A549 (cell line): ENCODE data around the gene NUFIP2. TPM values are rescaled to one million over a fixed set of nuclear protein-coding genes. Genes with fewer than 3 reads are reported as not detected.

Experiments used
- ATAC-seq, 2 experiments: fragments of 200-7000 bp in 1 of 2; fragments of >200 bp in 1 of 2; cut with Nextera tagmentation in 1 of 2; cut with Tn5 transposase in 1 of 2; 3 replicates each; pipeline versions ENCODE4 v1.8.0 to v1.9.1; 2018 to 2020; ENCODE audit warnings: mild to moderate bottlenecking in 1 of 2, moderate library complexity in 1 of 2
- CTCF ChIA-PET: fragments of 300-600 bp; sonication (Branson Sonifier 250); formaldehyde crosslinking; extraction: SDS; loops from one replicate; lab custom pipeline; 2021; ENCODE audit warnings: antibody characterized with exemption, inconsistent platforms; lab: Yijun Ruan, JAX
- POLR2A ChIA-PET: fragments of 350-600 bp; formaldehyde crosslinking; extraction: SDS; loops from one replicate; lab custom pipeline; 2021; ENCODE audit warnings: antibody characterized with exemption, inconsistent platforms; lab: Yijun Ruan, JAX
- DNase-seq, 2 experiments: peaks; one replicate each; pipeline versions ENCODE4 v3.0.0 to v3.0.0-alpha.2; 2011 to 2016; ENCODE audit warnings: low read depth in 1 of 2, low spot score in 1 of 2
- FAIRE-seq: peaks from 2 replicates; lab custom pipeline; 2011; peaks lifted over from hg19 to GRCh38; lab: Jason Lieb, UNC
- H3K27ac ChIP-seq, 2 experiments: fragments of >200 bp; sonication (Bioruptor Twin); formaldehyde crosslinking; 3 replicates each; pipeline ENCODE4 v1.5.1; 2016 to 2017
- H3K4me1 ChIP-seq: fragments of >200 bp; sonication (Bioruptor Twin); formaldehyde crosslinking; 3 replicates; pipeline ENCODE4 v1.6.1; 2016
- H3K4me2 ChIP-seq: fragments of >200 bp; sonication (Bioruptor Twin); formaldehyde crosslinking; 3 replicates; pipeline ENCODE4 v1.6.1; 2016
- H3K4me3 ChIP-seq: fragments of >200 bp; sonication (Bioruptor Twin); formaldehyde crosslinking; 3 replicates; pipeline ENCODE4 v1.5.1; 2016
- H3K9me3 ChIP-seq: fragments of >200 bp; sonication (Bioruptor Twin); formaldehyde crosslinking; 3 replicates; pipeline ENCODE4 v1.6.1; 2016
- BHLHE40 ChIP-seq: IDR thresholded peaks from 2 replicates; pipeline ENCODE4 v1.6.1; 2012; ENCODE audit warnings: low read depth, low read length, inconsistent platforms
- CBX8 ChIP-seq: fragments of 200-600 bp; sonication (generic); IDR thresholded peaks from 2 replicates; pipeline ENCODE4 v1.6.1; 2016
- CEBPB ChIP-seq, 2 experiments: fragments of >200 bp in 1 of 2; sonication (Bioruptor Twin) in 1 of 2; formaldehyde crosslinking in 1 of 2; IDR thresholded peaks; 2 replicates each; pipeline ENCODE4 v1.6.1; 2012 to 2016
- CHD2 ChIP-seq: fragments of 150-350 bp; IDR thresholded peaks from 2 replicates; pipeline ENCODE4 v1.6.1; 2014; ENCODE audit warnings: low read length; ENCODE audit not compliant: partially characterized antibody
- EHF ChIP-seq: fragments of 250-450 bp; sonication (Bioruptor Pico); IDR thresholded peaks from 2 replicates; pipeline ENCODE4 v1.5.0; 2020; ENCODE audit warnings: mild to moderate bottlenecking
- EHMT2 ChIP-seq: fragments of 200-600 bp; sonication (generic); IDR thresholded peaks from 2 replicates; pipeline ENCODE4 v1.6.1; 2016; ENCODE audit warnings: antibody characterized with exemption, low read depth, mild to moderate bottlenecking, moderate library complexity
- FOSL2 ChIP-seq, 2 experiments: fragments of 450-650 bp in 1 of 2; fragments of >200 bp in 1 of 2; sonication (Bioruptor Twin) in 1 of 2; formaldehyde crosslinking; IDR thresholded peaks; 2 replicates each; pipeline versions ENCODE4 v1.5.0 to v1.6.1; 2016 to 2020; ENCODE audit warnings: mild to moderate bottlenecking in 1 of 2, moderate library complexity in 1 of 2
- FOXS1 ChIP-seq: fragments of 250-450 bp; sonication (Bioruptor Pico); IDR thresholded peaks from 2 replicates; pipeline ENCODE4 v1.5.0; 2020; ENCODE audit warnings: mild to moderate bottlenecking, moderate library complexity
- HEYL ChIP-seq: fragments of 250-450 bp; sonication (Bioruptor Pico); IDR thresholded peaks from 2 replicates; pipeline ENCODE4 v1.8.0; 2021; ENCODE audit warnings: mild to moderate bottlenecking, moderate library complexity
- HOXB5 ChIP-seq: fragments of 250-450 bp; sonication (Bioruptor Pico); IDR thresholded peaks from 2 replicates; pipeline ENCODE4 v1.5.0; 2020; ENCODE audit warnings: mild to moderate bottlenecking, moderate library complexity
- JUN ChIP-seq, 2 experiments: fragments of >200 bp; sonication (Bioruptor Twin); formaldehyde crosslinking; IDR thresholded peaks; 2 replicates in 1 of 2; 3 replicates in 1 of 2; pipeline ENCODE4 v1.6.1; 2016 to 2017
- MAFK ChIP-seq: fragments of 450-650 bp; IDR thresholded peaks from 2 replicates; pipeline ENCODE4 v1.6.1; 2014; ENCODE audit not compliant: partially characterized antibody
- NFE2L2 ChIP-seq: fragments of 150-350 bp; conservative IDR thresholded peaks from 2 replicates; pipeline ENCODE4 v1.6.1; 2014; ENCODE audit warnings: low read length
- NPAS2 ChIP-seq: fragments of 250-450 bp; sonication (Bioruptor Pico); IDR thresholded peaks from 2 replicates; pipeline ENCODE4 v1.8.0; 2022; ENCODE audit warnings: mild to moderate bottlenecking, moderate library complexity, borderline replicate concordance
- POLR2A ChIP-seq: IDR thresholded peaks from 2 replicates; pipeline ENCODE4 v1.6.1; 2012; ENCODE audit warnings: mild to moderate bottlenecking, low read length
- RARB ChIP-seq: fragments of 250-450 bp; sonication (Bioruptor Pico); IDR thresholded peaks from 2 replicates; pipeline ENCODE4 v1.8.0; 2021; ENCODE audit warnings: mild to moderate bottlenecking, moderate library complexity
- RFX5 ChIP-seq: fragments of 450-650 bp; IDR thresholded peaks from 2 replicates; pipeline ENCODE4 v1.7.1; 2014; ENCODE audit warnings: antibody characterized with exemption, mild to moderate bottlenecking, moderate library complexity
- SREBF2 ChIP-seq: fragments of 450-650 bp; IDR thresholded peaks from 2 replicates; pipeline ENCODE4 v1.6.1; 2014; ENCODE audit warnings: mild to moderate bottlenecking, moderate library complexity
- WGBS: methylation state at CpG from one replicate; pipeline ENCODE4 v1.1.6; 2017; ENCODE audit errors: missing lambda C conversion rate; 5-methylcytosine and 5-hydroxymethylcytosine counted together
- polyA plus RNA-seq, 4 experiments: library from polyadenylated mRNA; depleted of rRNA in 3 of 4; stranded (reverse); fragments of >200 nt; fragmentation: RNase III in 1 of 4; extraction: RNeasy Plus Mini Kit Qiagen cat#74134 plus additional on column Dnase treatment in 1 of 4; gene quantifications; 2 replicates in 3 of 4; 3 replicates in 1 of 4; pipeline ENCODE4 v1.2.3, GENCODE V29; 2011 to 2017
- TF ChIP-seq, protein P1 (sequence below): IDR thresholded peaks from 2 replicates; pipeline ENCODE4 v1.6.1; 2012
- TF ChIP-seq, protein P2 (sequence below): fragments of 450-650 bp; IDR thresholded peaks from 2 replicates; pipeline ENCODE4 v1.6.1; 2014; ENCODE audit warnings: antibody characterized with exemption

The NUFIP2 gene
- polyA plus RNA-seq, 2 of the 4 experiments (the other 2 are of a cell fraction) = 29.4 to 33.1 TPM

DNA sequence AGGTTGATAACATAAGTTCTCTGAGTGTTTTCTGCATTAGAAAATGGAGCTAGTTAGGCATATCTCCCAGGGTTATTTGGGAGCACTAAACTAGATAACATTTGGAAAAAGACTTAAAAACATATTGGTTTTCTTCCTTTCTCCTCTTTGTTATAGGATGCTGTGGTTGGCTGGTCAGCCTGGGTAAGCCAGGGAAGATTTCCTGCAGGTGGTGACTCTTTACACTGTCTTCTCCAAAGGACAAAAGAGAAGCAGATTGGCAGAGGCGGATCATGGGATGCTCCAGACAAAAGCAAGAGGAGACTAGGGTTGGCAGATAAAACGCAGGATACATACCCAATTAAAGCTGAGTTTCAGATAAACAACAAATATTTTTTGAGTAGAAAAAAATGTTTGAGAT, 53.5 kb downstream of the NUFIP2 start:
- H3K4me3 ChIP-seq = no peak overlapping the region
- DNase-seq = peak in 1 of 2 experiments; percentile 34
- ATAC-seq = peak; percentile 51 to 58; a peak in 5 of 6 replicates
- TF ChIP-seq RFX5 = peak; percentile 81; the same call in 1 of the 2 replicates
- TF ChIP-seq, protein P1, sequence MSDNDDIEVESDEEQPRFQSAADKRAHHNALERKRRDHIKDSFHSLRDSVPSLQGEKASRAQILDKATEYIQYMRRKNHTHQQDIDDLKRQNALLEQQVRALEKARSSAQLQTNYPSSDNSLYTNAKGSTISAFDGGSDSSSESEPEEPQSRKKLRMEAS = no peak
- TF ChIP-seq, protein P2, sequence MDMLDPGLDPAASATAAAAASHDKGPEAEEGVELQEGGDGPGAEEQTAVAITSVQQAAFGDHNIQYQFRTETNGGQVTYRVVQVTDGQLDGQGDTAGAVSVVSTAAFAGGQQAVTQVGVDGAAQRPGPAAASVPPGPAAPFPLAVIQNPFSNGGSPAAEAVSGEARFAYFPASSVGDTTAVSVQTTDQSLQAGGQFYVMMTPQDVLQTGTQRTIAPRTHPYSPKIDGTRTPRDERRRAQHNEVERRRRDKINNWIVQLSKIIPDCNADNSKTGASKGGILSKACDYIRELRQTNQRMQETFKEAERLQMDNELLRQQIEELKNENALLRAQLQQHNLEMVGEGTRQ = peak; percentile 3; the same call in 1 of the 2 replicates
- no peak for TF ChIP-seq POLR2A
- TF ChIP-seq EHMT2 = no peak
- TF ChIP-seq EHF (CRISPR knock-in tag) = no peak
- TF ChIP-seq, all 56 proteins: peak for 2
- H3K27ac ChIP-seq = peak overlapping the region; percentile 93
- no peaks in the 10 kb centered on the region for H3K9me3 ChIP-seq
- FAIRE-seq = no peak
- CTCF ChIA-PET = interaction anchor here (0.7 to 7.8 kb wide), 20 partner anchors 10 to 129 kb away, joined by 3 to 99 read pairs (median 6); partner anchors contain the start of gene MYO18A
- POLR2A ChIA-PET = interaction anchor here (0.8 to 2.1 kb wide), 13 partner anchors 8 to 289 kb away, joined by 3 to 17 read pairs (median 4); partner anchors contain the start of genes MYO18A, NUFIP2 and PHF12
- peaks cover 49% of the 10 kb centered on the region for H3K4me1 ChIP-seq
- H3K4me2 ChIP-seq = peak overlapping the region; percentile 74
- WGBS = 37% methylated on average over 2 of the region's 2 CpGs

DNA sequence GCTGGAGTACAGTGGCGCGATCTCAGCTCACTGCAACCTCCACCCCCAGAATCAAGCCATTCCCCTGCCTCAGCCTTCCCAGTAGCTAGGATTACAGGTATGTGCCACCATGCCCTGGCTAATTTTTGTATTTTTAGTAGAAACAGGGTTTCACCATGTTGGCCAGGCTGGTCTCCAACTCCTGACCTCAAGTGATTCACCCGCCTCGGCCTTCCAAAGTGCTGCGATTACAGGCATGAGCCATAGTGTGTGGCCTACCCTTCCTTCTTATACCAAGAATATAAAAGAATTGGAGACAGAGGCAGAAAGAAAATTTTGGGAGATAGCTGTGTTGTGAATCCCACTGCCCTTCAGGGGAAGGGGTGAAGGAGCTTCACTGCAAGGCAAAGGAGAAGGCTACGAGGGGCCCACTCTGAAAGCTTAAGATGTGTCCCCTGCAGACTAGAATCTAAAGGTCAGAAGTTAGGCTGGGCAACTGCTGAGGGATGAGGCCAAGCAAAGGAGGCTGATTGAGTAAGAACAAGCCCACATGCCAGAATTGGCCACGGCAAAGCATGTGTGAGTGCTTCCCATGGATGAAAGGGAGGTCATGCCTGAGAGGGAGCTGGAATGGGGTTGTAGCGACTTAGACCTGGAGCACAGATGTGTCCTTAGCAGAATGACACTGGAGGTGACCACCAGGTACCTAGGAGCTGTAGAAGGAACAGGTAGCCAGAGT, 55.7 kb downstream of the NUFIP2 start:
- no peak for FAIRE-seq
- Histone ChIP-seq H3K4me1 (peaks cover 39% of the 10 kb centered on the region), H3K4me2 (peak overlapping the region; percentile 31), H3K27ac (peak overlapping the region; percentile 63 to 93), H3K9me3 (no peaks in the 10 kb centered on the region), H3K4me3 (no peak overlapping the region)
- WGBS = 96% methylated on average over 8 of the region's 8 CpGs
- POLR2A ChIA-PET = interaction anchor here (1.1 kb wide), 1 partner anchor 56 kb away, joined by 5 read pairs; the partner anchor contains the start of gene NUFIP2
- CTCF ChIA-PET = interaction anchor here (0.7 to 7.8 kb wide), 13 partner anchors 12 to 132 kb away, joined by 3 to 76 read pairs (median 6); partner anchors contain the start of gene MYO18A
- no peak for TF ChIP-seq NFE2L2
- no peak for TF ChIP-seq JUN (IDR thresholded peaks at IDR 0.05)
- TF ChIP-seq HEYL (CRISPR knock-in tag) = no peak
- TF ChIP-seq RARB (CRISPR knock-in tag) = no peak
- no peak for DNase-seq
- no peak for ATAC-seq

DNA sequence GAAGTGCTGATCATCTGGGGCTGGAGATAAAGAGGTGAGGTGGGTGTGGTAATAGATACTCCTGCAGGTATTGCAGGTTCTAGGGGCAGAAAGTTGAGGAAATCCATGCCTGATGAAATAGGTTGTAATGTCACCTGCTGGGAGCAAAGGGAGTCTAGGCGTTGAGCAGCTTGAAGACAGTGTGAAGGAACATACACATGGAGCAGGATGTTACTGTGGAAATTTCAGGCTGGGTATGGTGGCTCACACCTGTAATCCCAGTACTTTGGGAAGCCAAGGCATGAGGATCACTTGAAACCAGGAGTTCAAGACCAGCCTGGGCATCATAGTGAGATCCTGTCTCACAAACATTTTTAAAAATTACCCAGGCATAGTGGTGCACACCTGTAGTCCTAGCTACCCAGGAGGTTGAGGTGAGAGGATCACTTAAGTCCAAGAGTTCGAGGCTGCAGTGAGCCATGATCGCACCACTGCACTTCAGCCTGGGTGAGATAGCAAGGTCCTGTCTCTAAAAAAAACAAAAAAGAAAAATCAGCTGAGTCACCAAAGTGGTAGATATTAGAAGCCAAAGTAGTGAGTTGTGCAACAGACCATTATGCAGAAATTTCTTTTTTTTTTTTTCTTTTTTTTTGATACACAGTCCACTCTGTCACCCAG, 56.3 kb downstream of the NUFIP2 start:
- DNase-seq = no peak
- ATAC-seq = no peak
- 91% methylated on average over 3 of the region's 3 CpGs for WGBS
- CTCF ChIA-PET = interaction anchor here (0.7 to 7.8 kb wide), 10 partner anchors 11 to 90 kb away, joined by 3 to 76 read pairs (median 6); no protein-coding TSS in a partner anchor
- no peak overlapping the region for H3K4me3 ChIP-seq
- H3K4me1 ChIP-seq = peaks cover 38% of the 10 kb centered on the region
- POLR2A ChIA-PET = interaction anchor here (1.1 kb wide), 1 partner anchor 56 kb away, joined by 5 read pairs; the partner anchor contains the start of gene NUFIP2
- peak; percentile 51; the same call in 1 of the 2 replicates for TF ChIP-seq NFE2L2
- TF ChIP-seq NPAS2 (CRISPR knock-in tag) = no peak
- TF ChIP-seq SREBF2 = no peak
- TF ChIP-seq BHLHE40 = no peak
- TF ChIP-seq FOSL2 (IDR thresholded peaks at IDR 0.05) = no peak
- peak; percentile 37 for TF ChIP-seq FOSL2 (CRISPR knock-in tag; IDR thresholded peaks at IDR 0.05)
- TF ChIP-seq CHD2 = no peak
- TF ChIP-seq CBX8 = no peak
- TF ChIP-seq MAFK = peak; percentile 87
- no peak for TF ChIP-seq FOXS1
- TF ChIP-seq HOXB5 (CRISPR knock-in tag) = no peak
- peak; percentile 71; a peak in 3 of 4 replicates for TF ChIP-seq CEBPB (IDR thresholded peaks at IDR 0.05)
- no peak for FAIRE-seq
- no peaks in the 10 kb centered on the region for H3K9me3 ChIP-seq
- peak overlapping the region; percentile 63 to 93 for H3K27ac ChIP-seq
- peak overlapping the region; percentile 31 for H3K4me2 ChIP-seq
